ENCODE data around the gene NBEA.

The NBEA gene

DNA sequence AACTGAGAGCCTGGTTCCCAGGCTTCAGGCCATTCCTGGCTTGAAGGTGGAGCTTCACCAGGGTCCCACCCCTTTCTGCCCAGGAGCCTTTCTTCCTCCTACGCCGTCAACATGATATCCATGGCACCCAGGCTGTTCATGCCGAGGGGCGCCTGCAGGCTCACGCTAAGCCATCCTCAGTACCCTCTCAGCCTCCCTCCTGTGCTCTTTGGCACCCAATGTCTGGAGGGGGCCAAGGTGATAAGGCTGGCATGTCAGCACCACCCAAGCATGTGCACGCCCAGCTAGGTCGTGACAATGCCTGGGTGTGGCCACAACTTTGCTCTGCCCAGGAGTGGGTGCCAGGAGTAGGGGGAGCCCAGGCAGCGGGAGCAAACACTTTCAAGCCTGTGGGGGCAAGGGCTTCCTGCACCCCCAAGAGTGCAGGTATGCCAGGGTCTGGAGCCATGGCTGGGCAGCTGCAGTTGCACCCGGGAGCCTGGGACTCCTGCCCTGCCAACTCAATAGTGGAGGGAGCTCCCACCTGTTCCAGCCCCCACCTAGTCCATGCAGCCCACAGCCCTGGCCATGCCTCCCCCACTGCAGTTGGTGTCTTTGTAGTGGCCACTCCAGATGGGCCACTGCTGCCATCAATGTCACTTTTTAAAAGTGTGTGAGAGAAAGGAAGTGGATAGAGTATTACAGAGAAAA lies 314.5 kb downstream of the NBEA start:
- no peak for DNase-seq

DNA sequence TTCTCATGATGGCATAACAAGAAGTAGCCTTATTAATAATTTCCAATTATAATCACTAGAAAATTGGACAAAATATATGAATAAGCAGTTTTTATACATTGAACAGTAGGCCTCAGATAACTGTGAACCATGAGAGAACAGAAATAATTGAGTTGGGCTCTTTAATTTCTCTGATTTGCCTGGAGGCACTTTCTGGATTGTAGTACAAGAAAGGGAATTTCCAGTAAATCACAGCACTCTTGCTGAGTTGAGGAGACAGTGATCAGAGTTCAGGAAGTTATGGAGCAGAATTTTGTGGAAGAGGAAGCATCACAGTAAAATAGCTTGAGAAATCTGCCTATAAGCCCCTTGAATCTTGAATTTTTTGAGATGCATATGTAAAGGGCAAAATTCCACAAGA lies 318.2 kb downstream of the NBEA start:
- DNase-seq, result no peak

DNA sequence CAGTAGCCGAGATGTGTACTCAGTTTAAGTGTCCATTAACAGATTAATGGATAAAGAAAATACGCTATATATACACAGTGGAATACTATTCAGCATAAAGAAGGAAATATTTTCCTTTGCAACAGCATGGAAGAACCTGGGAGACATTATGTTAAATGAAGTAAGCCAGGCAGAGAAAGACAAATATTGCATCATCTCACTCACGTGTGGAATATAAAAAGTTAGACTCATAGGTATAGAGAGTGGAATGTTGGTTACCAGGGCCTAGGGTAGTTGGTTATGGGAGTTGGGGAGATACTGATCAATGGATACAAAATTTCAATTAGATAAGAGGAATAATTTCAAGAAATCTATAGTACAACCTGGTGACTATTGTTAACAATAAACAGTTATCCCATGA lies 324.3 kb downstream of the NBEA start:
- no peak for DNase-seq

DNA sequence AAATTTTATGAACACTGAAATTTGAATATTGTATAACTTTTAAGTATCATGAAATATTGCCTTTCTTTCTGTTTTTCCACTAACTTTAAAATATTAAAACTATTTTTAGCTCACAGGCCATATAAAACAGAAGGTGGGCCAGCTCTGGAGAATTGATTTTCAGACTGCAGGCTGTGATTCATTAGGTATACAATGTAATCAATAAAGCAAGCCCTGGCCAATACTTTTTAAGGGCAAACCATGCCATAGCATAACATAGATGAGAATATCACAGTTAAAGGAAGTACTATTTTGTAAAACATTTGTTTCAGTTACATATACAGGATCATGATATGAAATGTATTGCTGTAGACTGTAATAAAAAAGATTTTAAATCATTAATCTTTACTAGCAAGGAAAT lies 336.8 kb downstream of the NBEA start:
- no peak for DNase-seq

DNA sequence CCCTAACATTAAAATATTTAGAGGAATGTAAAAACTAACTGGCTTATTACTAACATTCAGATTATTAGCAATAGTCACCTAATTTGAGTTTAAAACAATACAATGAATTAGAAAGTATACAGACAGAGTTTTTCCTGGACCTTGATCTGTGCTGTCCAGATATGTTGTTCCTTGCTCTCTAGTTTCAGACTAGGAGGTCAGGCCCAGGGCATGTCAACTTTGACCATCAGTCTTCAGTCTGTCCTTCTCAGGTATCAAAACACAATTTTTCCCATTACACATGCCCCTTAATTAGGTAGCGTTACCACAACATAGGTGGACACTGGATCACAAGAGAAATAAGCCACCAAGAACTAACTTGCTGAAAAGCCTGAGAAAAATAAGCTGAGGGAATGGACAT lies 337.4 kb downstream of the NBEA start:
- no peak for DNase-seq

GRCh38 chr13:35283856-35284255 lies 341.8 kb downstream of the NBEA start:
- DNase-seq, result no peak

DNA sequence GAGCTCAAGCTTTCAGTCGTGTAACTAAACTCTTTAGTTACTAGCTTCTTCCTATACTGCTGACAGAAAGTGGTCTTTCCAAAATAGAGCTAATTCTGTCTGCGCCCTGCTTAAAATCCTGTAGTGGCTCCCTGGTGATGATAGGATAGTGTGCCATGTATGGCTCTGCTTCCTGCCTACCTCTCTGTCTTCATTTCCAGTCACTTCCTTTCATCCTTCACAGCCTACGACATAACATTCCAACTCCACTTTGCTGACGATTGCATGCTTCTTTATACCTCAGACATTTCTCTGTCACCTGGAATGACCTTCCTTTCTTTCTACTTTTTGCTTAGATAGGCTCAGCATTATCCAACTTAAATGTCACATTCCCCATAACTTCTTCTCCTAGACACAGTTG lies 343.6 kb downstream of the NBEA start:
- no peak for DNase-seq

DNA sequence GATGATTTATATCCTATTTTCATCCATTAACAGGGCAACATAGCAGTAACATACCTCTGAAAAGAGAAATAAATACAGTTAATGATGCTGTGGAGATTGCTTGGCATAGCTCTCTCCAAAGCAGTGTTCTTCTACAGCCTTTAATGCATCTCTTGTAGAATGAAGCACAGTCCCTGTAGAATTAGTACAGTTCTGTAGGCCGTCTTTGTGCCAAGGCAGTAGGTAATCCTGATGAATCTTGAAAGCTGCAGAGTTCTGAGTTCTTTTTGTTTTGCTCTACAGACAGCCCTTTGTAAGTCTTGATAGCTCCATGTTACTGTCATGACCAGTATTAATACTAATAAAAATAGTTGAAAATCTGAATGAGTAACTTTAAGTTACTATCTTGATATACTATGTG lies 350.3 kb downstream of the NBEA start:
- DNase-seq, result no peak

- no peak for DNase-seq
These were observed 351.6 kb downstream of the NBEA start for GRCh38 chr13:35293579-35294226.

DNA sequence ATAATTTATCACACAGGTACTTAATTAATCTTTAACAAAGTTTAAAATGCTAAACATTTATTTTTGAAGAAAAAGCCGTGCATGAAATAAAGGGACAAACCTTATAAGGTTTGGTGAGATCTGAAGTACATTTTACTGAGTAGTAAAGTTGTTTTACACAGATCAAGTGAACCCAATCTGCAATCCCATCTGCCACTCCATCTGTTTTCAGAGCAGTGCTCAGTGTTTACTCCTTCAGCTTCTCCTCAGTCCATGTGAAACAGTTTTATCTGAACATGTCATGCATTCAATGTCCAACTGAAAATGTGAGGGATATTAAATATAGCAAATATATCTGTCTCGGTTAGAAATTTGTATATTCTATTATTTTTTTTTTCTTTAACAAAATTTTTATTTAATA lies 367.6 kb downstream of the NBEA start:
- DNase-seq, result peak in 20 of 58 donors; percentile 0 to 54 (median 7)

GRCh38 chr13:35332134-35332533 lies 390.1 kb downstream of the NBEA start:
- DNase-seq, result no peak

DNA sequence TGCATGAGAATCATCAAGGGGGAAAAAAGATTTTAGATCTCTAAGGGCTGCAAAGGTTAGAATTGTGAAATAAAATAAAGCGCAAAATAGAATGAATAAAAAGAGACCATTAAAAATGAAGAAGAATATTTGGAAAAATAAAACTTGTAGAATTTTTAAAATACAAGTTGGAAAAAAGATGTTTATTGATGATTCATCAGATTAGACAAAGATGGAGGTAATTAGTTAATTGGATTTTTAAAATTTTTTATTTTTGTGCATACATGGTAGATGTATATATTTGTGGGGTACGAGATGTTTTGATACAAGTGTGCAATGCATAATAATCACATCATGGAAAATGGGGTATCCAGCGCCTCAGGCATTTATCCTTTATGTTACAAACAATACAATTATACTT lies 391.1 kb downstream of the NBEA start:
- no peak for DNase-seq

GRCh38 chr13:35342440-35342839 lies 400.4 kb downstream of the NBEA start:
- no peak for DNase-seq

DNA sequence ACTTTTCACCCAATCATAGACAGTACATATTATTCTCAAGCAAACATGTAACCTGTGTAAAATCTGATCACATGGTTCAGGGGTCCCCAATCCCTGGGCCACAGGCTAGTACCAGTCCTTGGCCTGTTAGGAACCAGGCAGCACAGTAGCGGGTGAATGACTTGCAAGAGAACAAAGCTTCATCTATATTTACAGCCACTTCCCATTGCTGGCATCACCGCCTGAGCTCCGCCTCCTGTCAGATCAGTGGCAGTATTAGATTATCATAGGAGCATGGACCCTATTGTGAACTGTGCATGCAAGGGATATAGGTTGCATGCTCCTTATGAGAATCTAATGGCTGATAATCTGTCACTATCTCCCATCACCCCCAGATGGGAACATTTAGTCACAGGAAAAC lies 401.3 kb downstream of the NBEA start:
- DNase-seq, result peak in 28 of 58 donors; percentile 2 to 58 (median 20)

- DNase-seq, result no peak
These were observed 403.9 kb downstream of the NBEA start for GRCh38 chr13:35345992-35346391.

GRCh38 chr13:35346494-35346893 lies 404.4 kb downstream of the NBEA start:
- no peak for DNase-seq

- DNase-seq, result no peak
These were observed 405.7 kb downstream of the NBEA start for GRCh38 chr13:35347679-35348205.

- DNase-seq, result no peak
These were observed 407.0 kb downstream of the NBEA start for GRCh38 chr13:35349052-35349451.

DNA sequence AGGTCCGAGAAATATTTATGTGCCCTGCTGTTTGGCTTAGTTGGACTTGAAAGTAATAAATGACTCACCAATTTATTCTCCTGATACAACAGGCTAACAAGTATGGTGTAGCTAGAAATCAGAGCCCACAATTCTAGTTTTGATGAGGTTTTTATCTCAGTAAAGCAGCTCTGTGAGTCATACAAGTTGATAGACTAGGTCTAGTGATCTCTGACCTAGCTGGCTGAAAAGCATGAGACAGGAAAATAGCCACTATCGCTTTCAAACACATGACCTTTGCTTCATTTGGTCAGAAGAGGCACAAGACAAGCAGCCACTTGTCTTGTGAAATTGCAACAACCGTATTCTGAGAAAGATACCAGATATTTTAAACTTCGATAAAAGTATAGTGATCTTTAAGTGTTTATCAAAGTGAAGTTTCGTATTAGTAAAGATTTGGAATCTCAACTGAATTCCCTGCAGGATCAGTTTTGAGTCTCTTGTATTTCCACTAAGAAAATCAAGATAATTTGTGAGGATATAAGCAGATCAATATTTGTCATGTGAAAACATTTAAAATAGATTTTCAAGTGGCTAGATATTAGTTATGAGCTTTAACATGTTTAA lies 407.7 kb downstream of the NBEA start:
- no peak for DNase-seq

- no peak for DNase-seq
These were observed 412.2 kb downstream of the NBEA start for GRCh38 chr13:35354285-35354684.

- no peak for DNase-seq
These were observed 412.8 kb downstream of the NBEA start for GRCh38 chr13:35354882-35355281.

DNA sequence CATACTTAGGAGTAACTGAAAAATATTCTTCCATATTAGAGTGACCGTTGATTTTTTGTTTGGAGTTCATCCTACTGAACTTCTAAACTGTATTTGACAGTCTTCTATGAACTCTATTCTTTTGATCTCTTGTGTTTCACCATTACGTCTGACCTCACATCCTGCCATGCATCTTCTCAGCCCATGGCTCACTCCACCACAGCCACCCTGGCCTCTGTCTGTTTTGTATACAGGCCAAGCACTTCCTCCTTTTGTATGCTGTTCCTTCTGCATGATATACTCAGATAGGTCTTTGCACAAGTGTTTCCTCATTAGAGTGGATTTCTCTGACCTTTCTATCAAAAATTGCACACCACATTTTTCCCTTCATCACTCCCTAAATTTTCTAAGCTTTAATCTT lies 414.5 kb downstream of the NBEA start:
- DNase-seq, result no peak

DNA sequence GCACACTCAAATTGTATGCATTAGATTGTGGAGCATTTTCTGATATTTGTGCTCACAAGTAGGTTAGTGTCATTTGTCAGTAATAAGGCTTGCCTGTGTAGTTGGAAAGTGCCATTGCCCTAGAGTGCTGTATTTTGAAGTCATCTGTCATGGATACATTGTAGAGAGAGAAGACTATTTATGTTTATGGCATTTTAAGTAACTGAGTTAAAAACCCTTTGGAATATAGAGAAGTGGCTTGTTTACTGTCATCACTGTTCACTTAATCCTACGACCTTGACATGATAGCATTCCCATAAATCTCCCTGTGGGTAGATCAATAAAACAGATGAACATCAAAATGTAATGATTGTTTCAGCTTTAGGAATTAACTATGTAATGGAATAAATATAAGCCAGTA lies 423.8 kb downstream of the NBEA start:
- no peak for DNase-seq
